Measurements from ENCODE around the gene ARL17B. TPM values are rescaled to one million over a fixed set of nuclear protein-coding genes. Genes with fewer than 3 reads are reported as not detected.
"Not testable (repeated sequence)": the region's sequence is repeated elsewhere in the genome, so short reads cannot be mapped to it uniquely, and the experiment has no call there.

Gene ARL17B
- 16.5 TPM for polyA plus RNA-seq (ENCODE audit: insufficient read length)
- long read RNA-seq, donor 1, transcript ARL17B-202 (4 exons, 743 nt) = major isoform, 10 of 13 reads
- long read RNA-seq, donor 1, partial matches to known transcripts = 0 of 13 reads
- long read RNA-seq, donor 1, other reads (novel, unspliced or antisense) = 0 of 13 reads
- long read RNA-seq, donor 2, transcript ARL17B-202 (4 exons, 743 nt) = major isoform, 8 of 8 reads
- long read RNA-seq, donor 2, partial matches to known transcripts = 0 of 8 reads
- long read RNA-seq, donor 2, other reads (novel, unspliced or antisense) = 0 of 8 reads
- long read RNA-seq, donor 3, partial matches to known transcripts = 0 of 2 reads
- long read RNA-seq, donor 3, other reads (novel, unspliced or antisense) = 0 of 2 reads
- long read RNA-seq, donor 4 = 0 reads
- long read RNA-seq, donor 5, transcript ARL17B-202 (4 exons, 743 nt) = major isoform, 5 of 14 reads
- long read RNA-seq, donor 5, partial matches to known transcripts = 6 of 14 reads
- long read RNA-seq, donor 5, other reads (novel, unspliced or antisense) = 0 of 14 reads
- long read RNA-seq, donor 6, partial matches to known transcripts = 0 of 2 reads
- long read RNA-seq, donor 6, other reads (novel, unspliced or antisense) = 0 of 2 reads
- long read RNA-seq, donor 7, transcript ARL17B-202 (4 exons, 743 nt) = major isoform, 5 of 7 reads
- long read RNA-seq, donor 7, partial matches to known transcripts = 0 of 7 reads
- long read RNA-seq, donor 7, other reads (novel, unspliced or antisense) = 0 of 7 reads
- long read RNA-seq, donor 8, partial matches to known transcripts = 0 of 2 reads
- long read RNA-seq, donor 8, other reads (novel, unspliced or antisense) = 0 of 2 reads

- DNase-seq = not testable (repeated sequence)
Observed at GRCh38 chr17:46361755-46362154, at the start of gene ARL17B. ARL17B (minus strand) TSS chr17:46361766; CDS start chr17:46358397, 3,369 bp downstream.

DNA sequence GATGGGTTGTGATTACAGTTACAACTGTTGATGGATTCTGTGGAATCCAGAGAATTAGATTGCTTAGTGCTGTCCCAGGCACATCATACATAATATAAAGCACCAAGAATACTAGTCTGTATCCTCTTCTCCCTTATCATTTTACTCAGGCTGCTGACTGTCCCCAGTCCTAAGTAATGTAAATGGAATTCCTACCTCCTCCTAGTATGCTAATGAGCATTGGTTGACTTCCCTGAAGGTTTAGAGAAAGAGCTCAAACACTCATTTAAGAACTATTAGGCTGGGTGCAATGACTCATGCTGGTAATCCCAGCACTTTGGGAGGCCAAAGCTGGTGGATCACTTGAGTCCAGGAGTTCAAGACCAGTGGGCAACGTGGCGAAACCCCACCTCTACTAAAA, 48.3 kb upstream of the ARL17B start:
- not testable (repeated sequence) for DNase-seq

DNA sequence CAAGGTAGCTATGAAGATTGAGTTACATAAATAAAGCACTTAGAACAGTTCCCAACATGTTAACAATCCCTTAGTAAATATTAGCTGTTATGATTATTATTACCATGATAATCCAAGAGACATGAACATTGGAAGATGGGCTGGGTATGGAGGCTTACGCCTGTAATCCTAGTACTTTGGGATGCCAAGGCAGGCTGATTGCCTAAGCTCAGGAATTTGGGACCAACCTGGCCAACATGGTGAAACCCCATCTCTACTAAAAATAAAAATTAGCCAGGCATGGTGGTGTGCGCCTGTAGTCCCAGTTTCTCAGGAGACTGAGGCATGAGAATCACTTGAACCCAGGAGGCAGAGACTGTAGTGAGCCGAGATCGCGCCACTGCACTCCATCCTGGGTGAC, 45.6 kb upstream of the ARL17B start:
- DNase-seq = not testable (repeated sequence)

- DNase-seq = not testable (repeated sequence)
Observed at GRCh38 chr17:46401033-46401787, 39.6 kb upstream of the ARL17B start.

DNA sequence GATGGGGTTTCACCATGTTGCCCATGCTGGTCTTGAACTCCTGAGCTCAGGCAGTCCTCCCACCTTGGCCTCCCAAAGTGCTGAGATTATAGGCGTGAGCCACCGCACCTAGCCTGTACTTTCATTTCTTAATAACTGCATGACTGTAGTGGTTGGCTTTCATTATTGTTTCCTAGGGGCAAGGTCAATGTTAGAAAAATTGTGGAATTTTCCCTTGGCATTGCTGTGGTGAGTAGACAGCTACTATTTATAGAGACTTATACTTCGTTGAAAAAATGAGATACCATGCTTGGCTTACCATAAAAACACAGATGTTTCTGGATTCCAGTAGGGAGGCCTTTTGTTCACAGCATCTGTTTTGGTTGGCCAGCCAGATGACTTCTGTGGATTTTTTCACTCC, 39.0 kb upstream of the ARL17B start:
- DNase-seq = not testable (repeated sequence)

GRCh38 chr17:46399993-46400392, 38.4 kb upstream of the ARL17B start:
- not testable (repeated sequence) for DNase-seq

DNA sequence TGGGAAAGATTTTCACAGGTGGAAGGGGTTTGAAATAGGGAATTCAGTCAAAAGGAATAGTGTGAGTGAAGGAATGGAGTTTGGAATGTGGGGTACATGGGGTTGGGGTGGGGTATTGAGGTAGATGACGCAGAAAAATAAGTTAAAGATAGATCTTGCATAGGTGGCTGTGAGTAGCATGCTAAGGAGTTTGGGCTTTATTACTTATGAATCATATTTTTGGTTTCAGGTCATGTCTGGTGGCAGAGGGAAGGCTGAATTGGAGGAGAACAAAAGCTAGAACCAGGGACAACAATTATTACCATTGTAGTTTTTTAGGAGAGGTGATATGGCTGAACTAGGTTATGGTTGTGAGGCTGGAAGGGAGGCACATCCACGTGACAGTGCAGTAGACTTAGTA, 34.7 kb upstream of the ARL17B start:
- not testable (repeated sequence) for DNase-seq

DNA sequence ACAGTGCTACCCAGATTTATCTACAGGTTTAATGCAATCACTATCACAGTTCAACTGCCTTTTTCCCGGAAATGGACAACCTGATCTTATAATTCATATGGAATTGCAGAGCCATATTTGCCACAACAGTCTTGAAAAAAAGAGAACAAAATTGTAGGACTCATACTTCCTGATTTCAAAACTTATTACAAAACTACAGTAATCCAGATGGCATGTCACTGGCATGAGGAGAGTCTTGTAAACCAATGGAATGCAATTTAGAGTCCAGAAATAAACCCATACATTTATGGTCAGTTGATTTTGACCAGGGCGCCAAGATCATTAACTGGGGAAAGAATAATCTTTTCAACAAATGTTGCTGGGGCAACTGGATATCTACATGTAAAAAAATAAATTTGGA, 32.1 kb upstream of the ARL17B start:
- DNase-seq = not testable (repeated sequence)

- DNase-seq = not testable (repeated sequence)
Observed at GRCh38 chr17:46385491-46385890, 23.9 kb upstream of the ARL17B start.

DNA sequence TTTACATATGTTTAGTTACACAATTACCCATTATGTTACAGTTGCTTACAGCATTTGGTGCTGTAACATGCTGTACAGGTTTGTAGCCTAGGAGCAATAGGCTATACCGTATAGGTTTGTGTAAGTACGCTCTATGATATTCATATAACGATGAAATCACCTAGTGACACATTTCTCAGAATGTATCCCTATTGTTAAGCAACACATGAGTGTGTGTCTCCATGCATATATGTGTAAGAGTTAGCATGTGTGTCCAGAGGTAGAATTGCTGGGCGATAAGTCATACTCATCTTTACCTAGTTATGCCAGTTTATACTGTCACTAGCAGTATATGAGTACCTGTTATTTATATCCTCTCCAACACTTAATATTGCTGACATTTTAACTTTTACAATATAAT, 21.6 kb upstream of the ARL17B start:
- not testable (repeated sequence) for DNase-seq

DNA sequence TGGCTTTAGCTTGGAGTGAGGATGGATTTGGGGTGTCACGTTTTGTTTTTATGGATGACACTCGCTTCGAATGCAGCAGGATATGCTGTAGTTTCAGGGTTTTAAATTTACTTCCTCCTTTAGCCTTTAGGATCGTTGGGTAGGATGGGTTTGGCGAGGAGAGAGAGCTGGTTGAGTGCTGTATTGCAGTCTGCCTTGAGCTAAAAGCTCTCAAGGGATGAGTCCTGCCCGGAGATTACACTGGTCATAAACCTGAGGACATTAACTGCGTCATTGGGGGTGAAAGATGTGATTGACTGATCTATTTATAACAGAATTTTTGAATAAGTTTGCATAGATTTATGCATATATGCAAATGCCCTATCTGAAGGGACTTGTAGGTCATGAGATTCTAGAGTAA, 11.9 kb upstream of the ARL17B start:
- DNase-seq = not testable (repeated sequence)

- not testable (repeated sequence) for DNase-seq
Observed at GRCh38 chr17:46372236-46373229, 11.0 kb upstream of the ARL17B start.

GRCh38 chr17:46367520-46367919, 6.0 kb upstream of the ARL17B start:
- DNase-seq = not testable (repeated sequence)

- DNase-seq = not testable (repeated sequence)
Observed at GRCh38 chr17:46361145-46361735, 326 bp downstream of the ARL17B start.

DNA sequence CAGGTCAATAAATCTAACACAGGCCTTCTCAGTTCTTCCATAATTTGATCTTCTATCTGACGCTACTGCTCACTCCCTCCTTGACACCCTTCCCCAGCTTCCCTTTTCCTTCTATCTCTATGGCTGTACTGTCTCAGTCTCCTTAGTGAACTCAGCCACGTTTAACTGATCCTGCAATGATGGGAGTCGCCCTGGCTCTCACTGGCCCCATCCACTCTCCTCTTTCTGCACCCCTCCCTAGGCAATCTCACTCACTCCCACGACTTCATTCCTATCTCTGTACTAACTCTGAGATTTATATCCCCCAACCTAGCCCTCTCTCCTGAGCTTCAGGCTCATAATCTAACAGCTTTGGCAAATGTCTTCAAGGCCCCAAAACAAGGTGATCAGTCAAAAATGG, 7.7 kb downstream of the ARL17B start:
- not testable (repeated sequence) for DNase-seq

GRCh38 chr17:46349060-46349459, 12.5 kb downstream of the ARL17B start:
- DNase-seq = not testable (repeated sequence)

- DNase-seq = not testable (repeated sequence)
Observed at GRCh38 chr17:46348345-46348744, 13.2 kb downstream of the ARL17B start.

DNA sequence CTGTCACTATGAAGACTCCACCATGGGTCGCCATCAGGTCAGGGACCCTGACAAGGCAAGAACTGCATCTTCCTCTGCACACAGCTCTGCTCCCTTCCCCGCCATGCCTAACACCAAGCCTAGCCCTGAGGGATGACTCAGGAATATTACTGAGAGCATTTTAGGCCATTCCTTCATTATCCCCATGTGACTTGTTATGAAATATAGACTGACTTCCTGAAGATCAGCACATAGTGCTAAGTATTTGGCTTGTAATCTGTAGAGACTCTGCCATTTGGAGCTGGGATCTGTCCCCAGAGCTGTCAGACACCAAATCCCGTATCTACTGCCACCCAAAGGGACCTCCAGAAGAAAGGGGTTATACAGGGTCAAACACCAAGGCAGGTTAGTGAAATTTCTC, 19.4 kb downstream of the ARL17B start:
- DNase-seq = not testable (repeated sequence)

- not testable (repeated sequence) for DNase-seq
Observed at GRCh38 chr17:46341220-46341619, 20.3 kb downstream of the ARL17B start.

DNA sequence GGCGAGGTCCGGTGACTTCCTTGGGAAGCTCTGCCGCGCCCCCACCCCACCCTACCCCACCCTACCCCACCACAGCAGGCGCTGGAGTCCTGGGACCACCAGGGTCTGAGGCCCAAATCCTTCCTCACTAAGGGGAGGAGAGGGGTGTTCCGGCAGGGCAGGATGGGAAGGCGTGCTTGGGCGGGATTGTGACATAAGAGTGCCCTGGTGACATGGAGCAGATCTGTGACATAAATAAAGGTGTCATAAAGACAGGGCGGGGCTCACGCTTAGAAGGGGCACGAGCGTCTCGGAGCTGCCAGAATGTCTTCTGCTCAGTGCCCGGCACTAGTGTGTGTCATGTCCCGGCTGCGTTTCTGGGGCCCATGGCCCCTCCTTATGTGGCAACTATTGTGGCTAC, 66.7 kb downstream of the ARL17B start, which contains the start of gene LRRC37A:
Gene LRRC37A, plus strand, starts transcription at position 301 of the 400 bp plus-strand sequence. Its CDS starts 3 bp downstream, at position 304.
- not testable (repeated sequence) for DNase-seq
